Spleen (tissue), 7 donors: ENCODE data around the gene TLR1.

Experiments
- CTCF ChIP-seq, 11 experiments: fragments of 200-600 bp in 7 of 11; fragments of 450-650 bp in 4 of 11; sonication (generic) in 4 of 11; IDR thresholded peaks in 8 of 11; conservative IDR thresholded peaks in 3 of 11; 1 replicate in 7 of 11; 2 replicates in 4 of 11; pipeline versions ENCODE4 v1.4.0 to v1.8.0; 2016 to 2021; ENCODE audit warnings: antibody characterized with exemption in 11 of 11, inconsistent platforms in 4 of 11, mild to moderate bottlenecking in 1 of 11
- POLR2A ChIP-seq, 3 donors: fragments of 450-650 bp; IDR thresholded peaks; one replicate each; pipeline ENCODE4 v1.5.1; 2017; ENCODE audit warnings: antibody characterized with exemption in 3 of 3, mild to moderate bottlenecking in 1 of 3
- POLR2AphosphoS5 ChIP-seq, 3 donors: sonication (generic); formaldehyde crosslinking; IDR thresholded peaks; one replicate each; pipeline ENCODE4 v1.5.1; 2017; ENCODE audit warnings: antibody characterized with exemption in 3 of 3
- donor health status: DM: no; HTN: no; CAD: no; lungs with moderate emphysema.
- donor health status: DM: no; HTN: no; CAD: no.
- donor health status: DM: no; HTN: no; CAD: no.

- TF ChIP-seq CTCF (IDR thresholded peaks at IDR 0.05 in 8 of 11, conservative IDR thresholded peaks at IDR 0.05 in 3 of 11) = no peak
- TF ChIP-seq POLR2AphosphoS5 (IDR thresholded peaks at IDR 0.05) = no peak
- no peak for TF ChIP-seq POLR2A (IDR thresholded peaks at IDR 0.05)
These were observed 39.2 kb downstream of the TLR1 start for GRCh38 chr4:38765382-38765781.
